IgD-negative memory B cell (primary cell): ENCODE measurements around the gene EPB42. TPM values are rescaled to one million over a fixed set of nuclear protein-coding genes. Genes with fewer than 3 reads are reported as not detected.
"Not testable (repeated sequence)": the region's sequence is repeated elsewhere in the genome, so short reads cannot be mapped to it uniquely, and the experiment has no call there.

Experiments used
- H3K27ac Mint-ChIP-seq, 3 donors: one replicate each; pipeline ENCODE4 v1.8.0; 2020 to 2022; ENCODE audit warnings: mild to moderate bottlenecking in 3 of 3, mixed read lengths in 3 of 3, moderate library complexity in 1 of 3
- H3K27me3 Mint-ChIP-seq: one replicate; pipeline ENCODE4 v1.8.0; 2021; ENCODE audit warnings: mixed read lengths
- H3K36me3 Mint-ChIP-seq: one replicate; pipeline ENCODE4 v1.8.0; 2020; ENCODE audit warnings: mild to moderate bottlenecking, mixed read lengths
- H3K4me1 Mint-ChIP-seq, 3 donors: one replicate each; pipeline ENCODE4 v1.8.0; 2020 to 2022; ENCODE audit warnings: mixed read lengths in 3 of 3, mild to moderate bottlenecking in 1 of 3
- H3K4me3 Mint-ChIP-seq, 4 donors: one replicate each; pipeline ENCODE4 v1.8.0; 2020 to 2022; ENCODE audit warnings: mild to moderate bottlenecking in 4 of 4, mixed read lengths in 4 of 4, moderate library complexity in 3 of 4
- H3K9me3 Mint-ChIP-seq, 3 donors: one replicate each; pipeline ENCODE4 v1.8.0; 2020 to 2021; ENCODE audit warnings: mixed read lengths in 3 of 3, mild to moderate bottlenecking in 1 of 3
- polyA plus RNA-seq: library from polyadenylated mRNA; unstranded; fragments of 300-500 nt; fragmentation: Illumina TruSeq; gene quantifications from one replicate; pipeline ENCODE4 v1.2.3, GENCODE V29; 2021

EPB42 gene
- polyA plus RNA-seq, 1 donor from 2014 or later, result not detected

DNA sequence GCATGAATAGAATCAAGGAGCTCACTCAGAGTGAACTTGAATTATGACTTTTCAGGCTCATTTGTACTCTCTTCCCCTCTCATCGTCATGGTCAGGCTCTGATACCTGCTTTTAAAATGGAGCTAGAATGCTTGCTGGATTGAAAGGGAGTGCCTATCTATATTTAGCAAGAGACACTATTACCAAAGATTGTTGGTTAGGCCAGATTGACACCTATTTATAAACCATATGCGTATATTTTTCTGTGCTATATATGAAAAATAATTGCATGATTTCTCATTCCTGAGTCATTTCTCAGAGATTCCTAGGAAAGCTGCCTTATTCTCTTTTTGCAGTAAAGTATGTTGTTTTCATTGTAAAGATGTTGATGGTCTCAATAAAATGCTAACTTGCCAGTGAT is 26.0 kb downstream of the EPB42 start:
- H3K9me3 Mint-ChIP-seq, result peaks cover 5 to 8% (median 7%) of the 10 kb centered on the region in 3 donors
- peaks cover 3 to 16% (median 14%) of the 10 kb centered on the region in 3 donors for H3K4me1 Mint-ChIP-seq
- H3K27me3 Mint-ChIP-seq, result no peaks in the 10 kb centered on the region
- H3K36me3 Mint-ChIP-seq, result peaks cover 18% of the 10 kb centered on the region
- no peak overlapping the region for H3K4me3 Mint-ChIP-seq
- peak overlapping the region in 1 of 3 donors; percentile 16 for H3K27ac Mint-ChIP-seq

DNA sequence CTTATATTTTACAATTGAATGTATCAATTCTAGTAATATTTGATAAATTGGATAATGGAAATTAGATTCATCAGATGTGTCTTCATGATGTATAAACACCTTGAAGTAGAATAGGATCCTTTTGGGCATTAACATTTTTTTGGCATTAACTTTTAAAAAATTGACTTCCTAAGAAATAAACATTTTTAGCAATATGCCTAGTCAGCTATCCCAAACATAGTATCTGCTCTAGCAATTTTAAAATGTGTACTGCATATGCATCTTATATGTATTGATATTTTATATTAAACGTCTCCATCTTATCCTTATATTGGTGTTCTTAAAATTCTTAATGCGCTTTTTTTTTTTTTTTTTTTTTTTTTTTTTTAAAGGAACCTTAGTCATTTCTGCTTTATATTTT is 27.1 kb downstream of the EPB42 start:
- no peaks in the 10 kb centered on the region for H3K27me3 Mint-ChIP-seq
- H3K27ac Mint-ChIP-seq, result no peak overlapping the region
- H3K9me3 Mint-ChIP-seq, result peaks cover 3 to 8% (median 5%) of the 10 kb centered on the region in 3 donors
- H3K4me1 Mint-ChIP-seq, result peaks cover 10 to 22% (median 18%) of the 10 kb centered on the region in 3 donors
- H3K36me3 Mint-ChIP-seq, result peaks cover 18% of the 10 kb centered on the region
- no peak overlapping the region for H3K4me3 Mint-ChIP-seq

DNA sequence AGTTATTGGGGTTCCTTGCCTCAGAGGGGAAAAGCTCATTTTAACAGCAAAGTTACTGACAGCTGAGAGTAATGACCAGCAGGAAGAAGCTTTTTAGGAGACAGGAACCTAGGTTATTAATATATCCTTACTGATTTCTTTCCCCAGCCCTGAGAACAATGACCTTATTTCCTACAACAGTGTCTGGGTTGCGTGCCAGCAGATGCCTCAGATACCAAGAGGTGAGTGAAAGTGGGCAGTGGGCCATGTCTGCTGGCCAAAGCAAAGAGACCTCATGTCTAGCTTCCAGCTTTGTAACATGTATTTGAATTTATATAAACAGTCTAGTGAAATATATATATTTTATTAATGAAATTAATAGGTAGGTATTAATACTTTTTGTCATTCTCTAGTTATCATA is 30.6 kb downstream of the EPB42 start:
- Mint-ChIP-seq H3K36me3 (peaks cover 5% of the 10 kb centered on the region), H3K4me3 (no peak overlapping the region), H3K27me3 (no peaks in the 10 kb centered on the region), H3K9me3 (no peaks in the 10 kb centered on the region), H3K4me1 (peaks cover 18 to 40% (median 19%) of the 10 kb centered on the region in 3 donors), H3K27ac (peak overlapping the region in 1 of 3 donors; percentile 16)

DNA sequence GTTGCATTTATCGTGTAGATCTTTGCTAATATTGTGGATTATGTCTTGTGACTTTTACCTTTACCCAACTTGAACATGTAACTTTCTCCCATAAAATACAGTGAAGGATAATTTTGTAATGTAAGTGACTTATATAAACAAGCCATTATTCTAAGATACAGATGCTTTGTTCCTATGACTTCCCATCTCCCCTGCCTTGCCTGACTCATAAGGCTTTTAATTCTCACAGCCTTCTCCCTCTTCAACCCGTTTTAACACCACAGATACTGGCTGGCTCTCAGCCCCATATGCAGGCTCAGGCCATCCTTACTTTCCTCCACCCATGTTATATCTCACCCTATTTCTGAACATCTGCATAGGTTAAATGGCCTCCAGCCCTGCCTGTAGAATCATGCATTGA is 31.5 kb downstream of the EPB42 start:
- H3K36me3 Mint-ChIP-seq, result peaks cover 5% of the 10 kb centered on the region
- H3K4me3 Mint-ChIP-seq, result peak overlapping the region in 2 of 4 donors; percentile 28 to 78
- H3K27ac Mint-ChIP-seq, result peak overlapping the region in 1 of 3 donors; percentile 7
- no peaks in the 10 kb centered on the region for H3K9me3 Mint-ChIP-seq
- peaks cover 20 to 40% (median 20%) of the 10 kb centered on the region in 3 donors for H3K4me1 Mint-ChIP-seq
- no peaks in the 10 kb centered on the region for H3K27me3 Mint-ChIP-seq

DNA sequence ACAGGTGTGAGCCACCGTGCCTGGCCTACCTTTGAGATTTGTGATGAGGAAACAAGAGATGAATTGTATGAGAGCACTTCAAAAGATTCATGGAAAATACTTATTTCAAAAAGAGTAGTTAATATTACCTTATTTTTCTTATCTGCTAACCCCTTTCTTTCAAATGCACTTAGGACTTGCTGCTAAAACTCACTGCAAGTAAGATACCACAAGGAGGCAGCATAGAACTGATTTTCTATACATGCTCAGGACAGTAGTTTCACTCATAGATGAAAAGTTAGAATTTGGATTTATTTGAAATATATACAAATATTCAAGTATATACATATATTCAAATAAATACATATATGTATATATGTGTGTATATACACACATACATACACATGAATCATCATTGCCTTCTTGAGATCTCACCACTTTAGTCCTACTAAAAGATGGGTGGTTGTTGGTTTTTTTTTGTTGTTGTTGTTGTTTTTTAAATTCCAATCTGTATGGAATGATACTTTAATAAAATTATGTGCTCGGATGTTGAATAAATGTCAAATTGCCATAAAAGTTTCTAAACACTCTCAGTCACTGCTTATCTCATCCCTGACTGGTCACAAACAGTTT is 33.2 kb downstream of the EPB42 start:
- Mint-ChIP-seq H3K4me1 (peaks cover 22 to 37% (median 23%) of the 10 kb centered on the region in 3 donors), H3K27ac (peak overlapping the region in 2 of 3 donors; percentile 67 to 96), H3K4me3 (peak overlapping the region; percentile 48 to 98 (median 86))

DNA sequence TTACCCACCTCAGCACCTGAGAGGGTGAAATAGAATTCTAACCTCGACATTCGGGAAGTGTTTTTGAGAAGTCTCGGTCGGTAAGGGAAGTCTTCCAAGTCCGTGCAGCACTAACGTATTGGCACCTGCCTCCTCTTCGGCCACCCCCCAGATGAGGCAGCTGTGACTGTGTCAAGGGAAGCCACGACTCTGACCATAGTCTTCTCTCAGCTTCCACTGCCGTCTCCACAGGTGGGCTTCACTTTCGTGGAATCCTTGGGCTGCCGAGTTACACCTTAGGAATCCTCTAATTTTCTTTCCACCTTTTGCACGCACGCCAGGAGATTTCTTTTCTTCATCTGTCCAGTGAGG is 34.8 kb downstream of the EPB42 start:
- H3K27ac Mint-ChIP-seq, result peak overlapping the region; percentile 96 to 99 (median 99)
- peaks cover 2% of the 10 kb centered on the region for H3K36me3 Mint-ChIP-seq
- H3K27me3 Mint-ChIP-seq, result no peaks in the 10 kb centered on the region
- H3K4me3 Mint-ChIP-seq, result peak overlapping the region; percentile 96 to 98 (median 98)
- H3K9me3 Mint-ChIP-seq, result no peaks in the 10 kb centered on the region
- peaks cover 22 to 30% (median 23%) of the 10 kb centered on the region in 3 donors for H3K4me1 Mint-ChIP-seq

More for the DNA sequence above, 33.2 kb downstream of the EPB42 start:
- Mint-ChIP-seq H3K27me3 (no peaks in the 10 kb centered on the region), H3K9me3 (no peaks in the 10 kb centered on the region), H3K36me3 (peaks cover 3% of the 10 kb centered on the region)

DNA sequence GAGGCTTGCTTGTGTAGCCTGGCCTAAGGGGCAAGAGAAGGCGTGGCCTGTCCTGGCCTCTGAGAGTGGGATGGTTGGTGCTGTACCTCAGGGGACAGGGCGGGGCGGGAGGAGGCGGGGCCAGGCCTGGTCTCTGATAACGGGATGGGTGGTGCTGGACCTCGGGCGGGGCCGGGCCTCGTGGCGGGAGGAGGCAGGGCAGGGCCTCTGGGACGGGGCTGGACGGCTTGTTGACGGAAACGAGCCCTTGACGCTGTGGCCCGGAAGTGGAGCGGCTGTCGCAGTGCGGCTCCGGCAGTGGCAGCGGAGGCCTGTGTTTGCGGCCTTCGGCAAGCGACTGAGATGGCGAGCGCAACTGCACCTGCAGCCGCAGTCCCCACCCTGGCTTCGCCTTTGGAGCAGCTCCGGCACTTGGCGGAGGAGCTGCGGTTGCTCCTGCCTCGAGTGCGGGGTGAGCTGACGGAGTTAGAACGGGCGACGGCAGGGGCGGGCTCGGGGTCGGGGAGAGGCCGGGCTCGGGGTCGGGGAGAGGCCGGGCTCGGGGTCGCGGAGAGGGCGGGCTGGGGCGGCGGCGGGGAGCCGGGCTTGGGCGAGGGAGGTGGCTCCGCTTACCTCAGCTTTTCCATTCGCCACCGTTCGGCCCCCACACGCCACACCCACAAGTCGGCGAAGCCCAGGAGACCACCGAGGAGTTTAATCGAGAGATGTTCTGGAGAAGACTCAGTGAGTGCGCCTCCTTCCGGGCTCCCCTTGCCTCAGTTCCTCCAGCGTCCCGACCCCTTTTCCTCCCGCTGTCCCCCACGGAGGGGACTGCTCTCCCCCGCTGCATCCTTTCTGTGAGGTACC is 35.4 kb downstream of the EPB42 start, which contains the start of gene CCNDBP1:
CCNDBP1 (plus strand) TSS at position 247 of the 846 bp plus-strand sequence; CDS start at position 343, 96 bp downstream.
- H3K9me3 Mint-ChIP-seq, result no peaks in the 10 kb centered on the region
- no peaks in the 10 kb centered on the region for H3K27me3 Mint-ChIP-seq
- H3K4me3 Mint-ChIP-seq, result peak within 1 kb of the TSS; percentile 96 to 98 (median 98)
- H3K36me3 Mint-ChIP-seq, result peaks cover 2% of the 10 kb centered on the region
- peaks cover 22 to 28% (median 23%) of the 10 kb centered on the region in 3 donors for H3K4me1 Mint-ChIP-seq
- H3K27ac Mint-ChIP-seq, result peak within 1 kb of the TSS; percentile 96 to 99 (median 99)

DNA sequence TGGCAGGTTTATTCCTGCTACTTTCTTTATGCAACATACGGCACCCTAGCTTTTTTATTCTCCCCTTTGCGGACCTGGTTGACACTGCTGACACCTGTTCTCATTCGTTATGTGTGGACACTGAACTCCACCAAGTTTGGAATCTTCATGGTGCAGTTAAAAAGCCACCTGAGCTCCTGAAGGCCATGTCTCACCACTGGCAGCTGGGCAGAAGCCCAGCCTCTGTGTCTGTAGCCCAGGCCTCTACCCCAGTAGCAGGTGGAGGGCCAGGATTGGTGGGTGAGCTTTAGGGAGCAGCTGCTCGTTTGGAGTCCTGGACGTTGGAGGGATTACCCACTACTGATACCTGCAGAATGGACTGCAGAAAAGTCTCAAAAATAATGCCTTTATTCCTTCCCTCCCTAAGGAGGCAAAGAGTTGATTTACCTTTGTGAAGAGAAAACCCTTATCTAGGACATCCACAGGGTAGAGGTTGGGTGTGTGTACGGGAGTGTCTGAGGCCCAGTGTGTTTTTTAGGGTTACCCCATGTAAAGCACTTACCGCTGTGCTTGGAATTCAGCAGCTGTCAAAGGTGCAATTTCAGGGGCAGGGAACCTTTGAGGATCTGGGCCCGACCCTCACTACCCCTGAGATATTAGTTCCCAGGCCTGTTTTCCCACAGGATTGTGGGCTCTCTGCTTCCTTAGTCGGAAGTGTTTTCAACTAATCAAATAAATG is 36.3 kb downstream of the EPB42 start:
- H3K27ac Mint-ChIP-seq, result peak overlapping the region; percentile 96 to 99 (median 99)
- H3K4me3 Mint-ChIP-seq, result peak overlapping the region; percentile 96 to 98 (median 98)
- peaks cover 21 to 27% (median 21%) of the 10 kb centered on the region in 3 donors for H3K4me1 Mint-ChIP-seq
- H3K36me3 Mint-ChIP-seq, result peaks cover 2% of the 10 kb centered on the region
- H3K27me3 Mint-ChIP-seq, result no peaks in the 10 kb centered on the region
- no peaks in the 10 kb centered on the region for H3K9me3 Mint-ChIP-seq

DNA sequence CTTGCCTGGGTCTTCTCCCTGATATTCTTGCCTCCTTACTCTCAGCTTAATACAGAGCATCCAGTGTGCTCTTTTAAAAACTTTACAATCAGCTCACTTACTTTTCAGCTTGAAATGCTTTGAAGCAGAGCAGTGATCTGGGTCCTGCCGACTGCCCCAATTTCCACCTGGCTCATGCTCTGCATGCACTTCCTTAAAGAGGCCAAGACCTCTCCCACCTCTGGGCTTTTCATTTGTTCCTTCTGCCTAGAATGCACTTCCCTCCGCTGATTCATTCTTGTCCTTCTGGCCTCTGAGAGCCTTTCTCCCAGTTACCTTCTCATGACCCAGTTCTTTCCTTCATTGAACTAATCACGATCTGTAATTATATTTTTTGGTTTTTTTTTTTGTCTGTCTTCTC is 37.5 kb downstream of the EPB42 start:
- Mint-ChIP-seq H3K4me3 (peak overlapping the region in 1 of 4 donors; percentile 97), H3K36me3 (no peaks in the 10 kb centered on the region), H3K9me3 (no peaks in the 10 kb centered on the region), H3K27me3 (no peaks in the 10 kb centered on the region), H3K27ac (peak overlapping the region in 1 of 3 donors; percentile 96), H3K4me1 (peaks cover 15 to 22% (median 16%) of the 10 kb centered on the region in 3 donors)

DNA sequence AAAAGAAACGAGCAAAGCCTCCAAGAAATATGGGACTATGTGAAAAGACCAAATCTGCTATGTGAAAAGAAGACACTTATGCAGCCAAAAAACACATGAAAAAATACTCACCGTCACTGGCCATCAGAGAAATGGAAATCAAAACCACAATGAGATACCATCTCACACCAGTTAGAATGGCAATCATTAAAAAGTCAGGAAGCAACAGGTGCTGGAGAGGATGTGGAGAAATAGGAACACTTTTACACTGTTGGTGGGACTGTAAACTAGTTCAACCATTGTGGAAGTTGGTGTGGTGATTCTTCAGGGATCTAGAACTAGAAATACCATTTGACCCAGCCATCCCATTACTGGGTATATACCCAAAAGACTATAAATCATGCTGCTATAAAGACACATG is 43.7 kb downstream of the EPB42 start:
- peaks cover 11% of the 10 kb centered on the region for H3K36me3 Mint-ChIP-seq
- not testable (repeated sequence) for H3K9me3 Mint-ChIP-seq, H3K4me3 Mint-ChIP-seq, H3K4me1 Mint-ChIP-seq, H3K27me3 Mint-ChIP-seq, H3K27ac Mint-ChIP-seq

DNA sequence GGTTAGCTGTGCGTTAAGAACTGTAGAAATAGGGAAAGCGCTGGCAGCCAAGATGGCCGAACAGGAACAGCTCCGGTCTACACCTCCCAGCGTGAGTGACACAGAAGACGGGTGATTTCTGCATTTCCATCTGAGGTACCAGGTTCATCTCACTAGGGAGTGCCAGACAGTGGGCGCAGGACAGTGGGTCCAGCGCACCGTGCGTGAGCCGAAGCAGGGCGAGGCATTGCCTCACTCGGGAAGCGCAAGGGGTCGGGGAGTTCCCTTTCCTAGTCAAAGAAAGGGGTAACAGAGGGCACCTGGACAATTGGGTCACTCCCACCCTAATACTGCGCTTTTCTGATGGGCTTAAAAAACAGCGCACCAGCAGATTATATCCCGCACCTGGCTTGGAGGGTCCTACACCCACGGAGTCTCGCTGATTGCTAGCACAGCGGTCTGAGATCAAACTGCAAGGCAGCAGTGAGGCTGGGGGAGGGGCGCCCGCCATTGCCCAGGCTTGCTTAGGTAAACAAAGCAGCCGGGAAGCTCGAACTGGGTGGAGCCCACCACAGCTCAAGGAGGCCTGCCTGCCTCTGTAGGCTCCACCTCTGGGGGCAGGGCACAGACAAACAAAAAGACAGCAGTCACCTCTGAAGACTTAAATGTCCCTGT is 45.0 kb downstream of the EPB42 start:
- H3K9me3 Mint-ChIP-seq, H3K4me1 Mint-ChIP-seq, H3K4me3 Mint-ChIP-seq, H3K27ac Mint-ChIP-seq, H3K27me3 Mint-ChIP-seq: not testable (repeated sequence)
- H3K36me3 Mint-ChIP-seq, result peaks cover 11% of the 10 kb centered on the region

DNA sequence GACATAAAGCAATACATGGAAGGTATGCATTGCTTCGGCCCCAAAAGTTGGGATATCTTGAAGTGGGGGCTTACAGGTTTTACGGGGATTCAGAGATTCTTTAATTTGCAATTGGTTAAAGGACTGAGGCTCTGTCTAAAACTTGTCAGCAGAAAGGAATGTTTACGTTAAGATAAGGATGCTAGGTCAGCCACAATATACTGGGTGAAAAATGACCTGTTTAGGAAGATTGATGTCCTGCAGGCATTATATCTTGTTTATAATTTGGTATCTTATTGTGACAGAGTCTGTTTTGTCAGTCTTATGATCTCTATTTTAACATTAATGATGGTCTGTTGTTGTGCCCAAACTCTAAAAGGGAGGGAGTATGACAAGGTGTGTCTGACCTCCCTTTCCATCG is 50.9 kb downstream of the EPB42 start:
- peaks cover 12% of the 10 kb centered on the region for H3K36me3 Mint-ChIP-seq
- H3K4me1 Mint-ChIP-seq, result no peaks in the 10 kb centered on the region

DNA sequence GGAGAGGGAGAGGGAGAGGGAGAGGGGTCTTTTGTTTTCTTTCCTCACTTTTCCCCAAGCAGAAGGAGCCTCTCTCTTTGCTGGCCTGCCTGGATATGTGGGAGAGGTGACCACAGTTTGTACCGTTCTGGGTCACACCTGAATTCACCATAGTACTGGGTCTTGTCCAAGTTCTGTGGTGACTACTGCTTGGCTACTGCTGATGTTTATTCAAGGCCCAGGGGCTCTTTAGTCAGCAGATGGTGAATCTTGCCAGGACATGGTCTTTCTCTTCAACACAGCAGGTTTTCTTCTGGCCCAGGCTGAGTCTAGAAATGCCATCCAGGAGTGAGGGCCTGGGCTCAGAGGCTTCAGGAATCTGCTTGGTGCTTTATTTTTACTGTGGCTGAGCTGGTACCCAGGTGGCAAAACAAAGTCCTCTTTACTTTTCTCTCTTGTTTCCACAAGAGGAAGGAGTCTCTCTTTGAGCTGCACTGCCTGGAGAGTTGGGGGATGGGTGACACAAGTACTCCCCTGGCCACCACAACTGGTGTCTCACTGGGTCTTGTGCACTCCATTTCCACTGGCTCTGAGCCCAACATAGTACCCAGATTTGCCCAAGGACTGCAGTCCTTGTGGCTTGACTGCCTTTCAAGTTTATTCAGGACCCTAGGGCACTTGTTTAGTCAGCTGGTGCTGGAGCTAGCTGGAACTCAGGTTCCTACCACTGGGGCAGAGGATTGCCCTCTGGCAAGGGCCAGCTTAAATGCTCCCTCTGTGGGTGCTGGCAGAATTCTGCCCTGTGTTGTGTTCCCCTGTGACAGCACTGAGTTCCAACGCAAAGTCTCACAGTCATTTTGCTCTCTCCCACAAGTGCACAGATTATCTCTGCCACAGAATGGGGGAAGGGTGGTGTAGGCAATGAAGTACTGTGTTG is 52.4 kb downstream of the EPB42 start:
- Mint-ChIP-seq H3K36me3 (peaks cover 11% of the 10 kb centered on the region), H3K27me3 (no peaks in the 10 kb centered on the region), H3K9me3 (no peaks in the 10 kb centered on the region), H3K27ac (no peak overlapping the region), H3K4me3 (no peak overlapping the region), H3K4me1 (no peaks in the 10 kb centered on the region)

More for the DNA sequence above, 50.9 kb downstream of the EPB42 start:
- Mint-ChIP-seq H3K4me3 (no peak overlapping the region), H3K27me3 (no peaks in the 10 kb centered on the region), H3K27ac (no peak overlapping the region), H3K9me3 (no peaks in the 10 kb centered on the region)

DNA sequence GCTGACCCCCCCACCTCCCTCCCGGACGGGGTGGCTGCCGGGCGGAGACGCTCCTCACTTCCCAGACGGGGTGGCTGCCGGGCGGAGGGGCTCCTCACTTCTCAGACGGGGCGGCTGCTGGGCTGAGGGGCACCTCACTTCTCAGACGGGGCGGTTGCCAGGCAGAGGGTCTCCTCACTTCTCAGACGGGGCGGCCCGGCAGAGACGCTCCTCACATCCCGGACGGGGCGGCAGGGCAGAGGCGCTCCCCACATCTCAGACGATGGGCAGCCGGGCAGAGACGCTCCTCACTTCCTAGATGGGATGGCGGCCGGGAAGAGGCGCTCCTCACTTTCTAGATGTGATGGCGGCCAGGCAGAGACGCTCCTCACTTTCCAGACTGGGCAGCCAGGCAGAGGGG is 53.6 kb downstream of the EPB42 start:
- not testable (repeated sequence) for H3K4me1 Mint-ChIP-seq, H3K36me3 Mint-ChIP-seq, H3K9me3 Mint-ChIP-seq, H3K27me3 Mint-ChIP-seq, H3K27ac Mint-ChIP-seq, H3K4me3 Mint-ChIP-seq
